Endothelial cell (in vitro differentiated cells): ENCODE results near the gene THBS4. TPM values are rescaled to one million over a fixed set of nuclear protein-coding genes. Genes with fewer than 3 reads are reported as not detected.
"Not testable (repeated sequence)": the region's sequence is repeated elsewhere in the genome, so short reads cannot be mapped to it uniquely, and the experiment has no call there.

Source experiments
- DNase-seq: peaks from one replicate; pipeline ENCODE4 v3.0.0; 2021; ENCODE audit warnings: low spot score
- H3K27ac Mint-ChIP-seq: one replicate; pipeline ENCODE4 v1.8.0; 2021; ENCODE audit warnings: mixed read lengths, inconsistent platforms; ENCODE audit not compliant: unreplicated experiment
- H3K27me3 Mint-ChIP-seq: one replicate; pipeline ENCODE4 v1.8.0; 2021; ENCODE audit warnings: mild to moderate bottlenecking, moderate library complexity, mixed read lengths, inconsistent platforms; ENCODE audit not compliant: unreplicated experiment
- H3K36me3 Mint-ChIP-seq: one replicate; pipeline ENCODE4 v1.8.0; 2021; ENCODE audit warnings: mild to moderate bottlenecking, low read depth, mixed read lengths, inconsistent platforms; ENCODE audit not compliant: unreplicated experiment
- H3K4me1 Mint-ChIP-seq: one replicate; pipeline ENCODE4 v1.8.0; 2021; ENCODE audit warnings: mild to moderate bottlenecking, mixed read lengths, inconsistent platforms; ENCODE audit not compliant: unreplicated experiment
- H3K4me3 Mint-ChIP-seq: one replicate; pipeline ENCODE4 v1.8.0; 2021; ENCODE audit warnings: mild to moderate bottlenecking, mixed read lengths, inconsistent platforms; ENCODE audit not compliant: unreplicated experiment
- H3K9me3 Mint-ChIP-seq: one replicate; pipeline ENCODE4 v1.8.0; 2021; ENCODE audit warnings: mixed read lengths, inconsistent platforms; ENCODE audit not compliant: unreplicated experiment
- CTCF ChIP-seq: fragments of 200-600 bp; sonication (generic); IDR thresholded peaks from one replicate; pipeline ENCODE4 v1.5.0; 2021; ENCODE audit warnings: antibody characterized with exemption; ENCODE audit not compliant: unreplicated experiment
- total RNA-seq: library from RNA; stranded (reverse); fragmentation: NEBNext Ultra II Directional; extraction: Animal tissue kit (Norgen Biotek cat#: 25700); gene quantifications from one replicate; pipeline ENCODE4 v1.2.1, GENCODE V29; 2021; ENCODE audit not compliant: unreplicated experiment

Gene THBS4
- total RNA-seq, 1 donor from 2014 or later: 3.0 TPM

- peaks cover 9% of the 10 kb centered on the region for H3K27me3 Mint-ChIP-seq
- no peak overlapping the region for H3K27ac Mint-ChIP-seq
- TF ChIP-seq CTCF: no peak
- H3K4me1 Mint-ChIP-seq: peaks cover 13% of the 10 kb centered on the region
- DNase-seq: no peak
- H3K36me3 Mint-ChIP-seq: peaks cover 20% of the 10 kb centered on the region
- H3K4me3 Mint-ChIP-seq: no peak overlapping the region
- no peaks in the 10 kb centered on the region for H3K9me3 Mint-ChIP-seq
Measured at GRCh38 chr5:80109646-80110478, 74.7 kb downstream of the THBS4 start.

- H3K4me1 Mint-ChIP-seq, H3K27me3 Mint-ChIP-seq, H3K9me3 Mint-ChIP-seq, H3K4me3 Mint-ChIP-seq, H3K27ac Mint-ChIP-seq, DNase-seq: not testable (repeated sequence)
- H3K36me3 Mint-ChIP-seq: peaks cover 21% of the 10 kb centered on the region
Measured at GRCh38 chr5:80111376-80111990, 76.3 kb downstream of the THBS4 start.

DNA sequence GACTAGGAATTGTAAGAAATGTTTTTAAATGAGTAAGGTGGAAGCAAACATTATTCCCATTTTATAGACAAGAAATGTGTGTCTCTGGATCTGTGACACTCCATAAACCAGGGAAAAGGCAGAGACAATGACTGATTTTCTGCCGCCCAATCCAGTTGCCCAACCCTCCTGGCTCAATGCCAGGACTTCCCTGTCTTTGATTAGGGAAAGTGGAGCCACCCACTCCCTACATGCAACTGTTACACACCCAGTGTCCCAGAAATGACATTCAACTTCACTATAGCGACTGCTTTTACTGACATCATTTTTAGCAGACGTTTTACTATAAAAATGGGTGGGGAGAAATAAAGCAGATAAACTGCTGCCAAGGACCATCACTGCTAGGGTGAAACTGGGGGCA, 79.7 kb downstream of the THBS4 start:
- no peak for TF ChIP-seq CTCF
- H3K27me3 Mint-ChIP-seq: peaks cover 3% of the 10 kb centered on the region
- no peak overlapping the region for H3K27ac Mint-ChIP-seq
- no peaks in the 10 kb centered on the region for H3K9me3 Mint-ChIP-seq
- no peak overlapping the region for H3K4me3 Mint-ChIP-seq
- no peak for DNase-seq
- peaks cover 9% of the 10 kb centered on the region for H3K4me1 Mint-ChIP-seq
- H3K36me3 Mint-ChIP-seq: peaks cover 10% of the 10 kb centered on the region

- no peak overlapping the region for H3K4me3 Mint-ChIP-seq
Measured at GRCh38 chr5:80116000-80116399, 80.9 kb downstream of the THBS4 start.

GRCh38 chr5:80116465-80116864, 81.3 kb downstream of the THBS4 start:
- peaks cover 9% of the 10 kb centered on the region for H3K4me1 Mint-ChIP-seq
- no peak overlapping the region for H3K27ac Mint-ChIP-seq

More at GRCh38 chr5:80116000-80116399, 80.9 kb downstream of the THBS4 start:
- no peak for DNase-seq
- Mint-ChIP-seq H3K9me3 (no peaks in the 10 kb centered on the region), H3K36me3 (peaks cover 10% of the 10 kb centered on the region), H3K4me1 (peaks cover 9% of the 10 kb centered on the region), H3K27ac (no peak overlapping the region), H3K27me3 (peaks cover 3% of the 10 kb centered on the region)
- TF ChIP-seq CTCF: no peak

More at GRCh38 chr5:80116465-80116864, 81.3 kb downstream of the THBS4 start:
- Mint-ChIP-seq H3K36me3 (peaks cover 10% of the 10 kb centered on the region), H3K4me3 (no peak overlapping the region), H3K9me3 (no peaks in the 10 kb centered on the region), H3K27me3 (peaks cover 3% of the 10 kb centered on the region)
- no peak for DNase-seq
- TF ChIP-seq CTCF: no peak
